ENCODE data around the gene DRP2.

GRCh38 chrX:101220662-101221260 is 1.2 kb downstream of the DRP2 start:
- TF ChIP-seq CTCF (IDR thresholded peaks at IDR 0.05) (no peak), POLR2A (IDR thresholded peaks at IDR 0.05) (no peak)

Data from esophagus squamous epithelium (tissue), 4 donors.